Measurements from ENCODE around the gene ABCB9. TPM values are rescaled to one million over a fixed set of nuclear protein-coding genes. Genes with fewer than 3 reads are reported as not detected.

The ABCB9 gene
- total RNA-seq, 1 donor from 2014 or later = 11.6 TPM

DNA sequence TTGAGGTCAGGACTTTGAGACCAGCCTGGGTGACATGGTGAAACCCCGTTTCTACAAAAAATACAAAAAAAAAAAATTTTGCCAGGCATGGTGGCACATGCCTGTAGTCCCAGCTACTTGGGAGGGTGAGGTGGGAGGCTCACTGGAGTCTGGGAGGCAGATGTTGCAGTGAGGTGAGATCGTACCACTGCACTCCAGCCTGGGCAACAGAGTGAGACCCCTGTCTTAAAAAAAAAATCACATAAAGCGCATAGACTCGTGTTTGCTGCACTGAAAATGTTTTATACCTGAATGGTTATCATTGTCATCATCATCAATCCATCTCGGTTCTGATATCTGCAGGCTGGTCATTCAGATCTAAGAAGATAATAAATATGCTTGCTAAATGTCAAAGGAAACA lies 45.6 kb downstream of the ABCB9 start:
- Mint-ChIP-seq H3K9me3 (ENCODE audit: unreplicated experiment) (peaks cover 4% of the 10 kb centered on the region), H3K27ac (ENCODE audit: unreplicated experiment) (no peak overlapping the region), H3K4me1 (ENCODE audit: low read depth, unreplicated experiment) (peaks cover 6% of the 10 kb centered on the region), H3K27me3 (ENCODE audit: low read depth, unreplicated experiment) (peaks cover 4% of the 10 kb centered on the region), H3K4me3 (ENCODE audit: unreplicated experiment) (no peak overlapping the region), H3K36me3 (ENCODE audit: low read depth, unreplicated experiment) (peaks cover 4% of the 10 kb centered on the region)
- H3K27ac ChIP-seq (ENCODE audit: low read depth, low read length) = no peak overlapping the region
- no peak for DNase-seq (ENCODE audit: low read depth)
- no peaks in the 10 kb centered on the region for H4K20me1 ChIP-seq (ENCODE audit: insufficient read depth, low read length)
- H3K36me3 ChIP-seq (ENCODE audit: insufficient read depth, low read length) = no peaks in the 10 kb centered on the region
- no peak for TF ChIP-seq EZH2 (IDR thresholded peaks at IDR 0.05; ENCODE audit: insufficient read depth, low read length)
- TF ChIP-seq, protein P1, sequence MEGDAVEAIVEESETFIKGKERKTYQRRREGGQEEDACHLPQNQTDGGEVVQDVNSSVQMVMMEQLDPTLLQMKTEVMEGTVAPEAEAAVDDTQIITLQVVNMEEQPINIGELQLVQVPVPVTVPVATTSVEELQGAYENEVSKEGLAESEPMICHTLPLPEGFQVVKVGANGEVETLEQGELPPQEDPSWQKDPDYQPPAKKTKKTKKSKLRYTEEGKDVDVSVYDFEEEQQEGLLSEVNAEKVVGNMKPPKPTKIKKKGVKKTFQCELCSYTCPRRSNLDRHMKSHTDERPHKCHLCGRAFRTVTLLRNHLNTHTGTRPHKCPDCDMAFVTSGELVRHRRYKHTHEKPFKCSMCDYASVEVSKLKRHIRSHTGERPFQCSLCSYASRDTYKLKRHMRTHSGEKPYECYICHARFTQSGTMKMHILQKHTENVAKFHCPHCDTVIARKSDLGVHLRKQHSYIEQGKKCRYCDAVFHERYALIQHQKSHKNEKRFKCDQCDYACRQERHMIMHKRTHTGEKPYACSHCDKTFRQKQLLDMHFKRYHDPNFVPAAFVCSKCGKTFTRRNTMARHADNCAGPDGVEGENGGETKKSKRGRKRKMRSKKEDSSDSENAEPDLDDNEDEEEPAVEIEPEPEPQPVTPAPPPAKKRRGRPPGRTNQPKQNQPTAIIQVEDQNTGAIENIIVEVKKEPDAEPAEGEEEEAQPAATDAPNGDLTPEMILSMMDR (IDR thresholded peaks at IDR 0.05; ENCODE audit: insufficient read depth, low read depth, low read length) = no peak
- H3K79me2 ChIP-seq (ENCODE audit: insufficient read depth, low read length) = no peaks in the 10 kb centered on the region
- peaks cover 8% of the 10 kb centered on the region for H3K4me1 ChIP-seq (ENCODE audit: insufficient read depth, low read length)
- FAIRE-seq = no peak
- no peaks in the 10 kb centered on the region for H3K9me3 ChIP-seq (ENCODE audit: insufficient read depth, low read depth, low read length)
- no peak overlapping the region for H2AFZ ChIP-seq (ENCODE audit: low read depth, low read length)
- no peak overlapping the region for H3K4me3 ChIP-seq (ENCODE audit: insufficient read depth, low read depth, low read length)
- H3K9ac ChIP-seq (ENCODE audit: low read length) = no peak overlapping the region
- H3K27me3 ChIP-seq (ENCODE audit: insufficient read depth, low read length) = no peaks in the 10 kb centered on the region
- H3K4me2 ChIP-seq (ENCODE audit: low read length) = no peak overlapping the region

- no peaks in the 10 kb centered on the region for H3K27me3 ChIP-seq (ENCODE audit: insufficient read depth, low read length)
- no peaks in the 10 kb centered on the region for H3K79me2 ChIP-seq (ENCODE audit: insufficient read depth, low read length)
Observed at GRCh38 chr12:122918827-122919226, 47.4 kb downstream of the ABCB9 start.

DNA sequence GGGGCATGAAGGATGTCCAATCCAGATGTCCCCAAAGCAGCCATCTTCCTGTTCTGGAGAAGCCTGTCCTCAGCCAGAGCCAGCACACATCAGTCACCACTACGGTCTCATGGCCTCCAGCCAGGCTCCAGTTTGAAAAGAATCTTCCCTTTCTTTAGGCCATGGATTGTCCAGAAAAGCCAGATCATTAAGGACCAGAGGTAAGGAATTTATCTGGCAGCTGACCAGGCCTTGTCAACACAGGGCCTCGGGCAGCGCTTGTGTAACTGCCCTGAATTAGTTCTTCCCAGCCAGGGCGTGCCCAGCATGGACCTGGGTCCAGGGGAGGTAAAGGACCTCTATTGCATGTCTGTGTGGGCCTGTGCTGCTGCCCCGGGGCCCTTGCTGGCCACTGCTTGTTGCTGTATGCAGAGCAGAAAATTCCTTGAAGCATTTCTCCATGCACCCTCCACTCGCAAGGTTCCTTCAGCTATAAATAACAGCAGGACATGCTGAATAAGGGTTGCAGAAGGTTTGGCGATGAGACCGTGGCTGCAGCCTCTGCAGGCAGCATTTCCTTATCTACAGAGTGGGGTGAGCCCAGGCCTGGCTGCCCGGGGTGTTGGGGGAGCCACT lies 48.6 kb downstream of the ABCB9 start:
- Histone ChIP-seq H3K9me3 (ENCODE audit: insufficient read depth, low read depth, low read length) (no peaks in the 10 kb centered on the region), H2AFZ (ENCODE audit: low read depth, low read length) (no peak overlapping the region), H3K9ac (ENCODE audit: low read length) (no peak overlapping the region), H3K27ac (ENCODE audit: low read depth, low read length) (no peak overlapping the region), H3K4me1 (ENCODE audit: insufficient read depth, low read length) (peaks cover 8% of the 10 kb centered on the region), H3K4me2 (ENCODE audit: low read length) (no peak overlapping the region), H3K27me3 (ENCODE audit: insufficient read depth, low read length) (no peaks in the 10 kb centered on the region), H3K36me3 (ENCODE audit: insufficient read depth, low read length) (no peaks in the 10 kb centered on the region), H4K20me1 (ENCODE audit: insufficient read depth, low read length) (no peaks in the 10 kb centered on the region), H3K79me2 (ENCODE audit: insufficient read depth, low read length) (no peaks in the 10 kb centered on the region), H3K4me3 (ENCODE audit: insufficient read depth, low read depth, low read length) (no peak overlapping the region)
- Mint-ChIP-seq H3K27me3 (ENCODE audit: low read depth, unreplicated experiment) (peaks cover 3% of the 10 kb centered on the region), H3K9me3 (ENCODE audit: unreplicated experiment) (peaks cover 2% of the 10 kb centered on the region), H3K36me3 (ENCODE audit: low read depth, unreplicated experiment) (peaks cover 2% of the 10 kb centered on the region), H3K4me1 (ENCODE audit: low read depth, unreplicated experiment) (peaks cover 6% of the 10 kb centered on the region), H3K27ac (ENCODE audit: unreplicated experiment) (no peak overlapping the region), H3K4me3 (ENCODE audit: unreplicated experiment) (no peak overlapping the region)
- FAIRE-seq = no peak
- DNase-seq (ENCODE audit: low read depth) = peak; percentile 65
- TF ChIP-seq EZH2 (IDR thresholded peaks at IDR 0.05; ENCODE audit: insufficient read depth, low read length) = no peak
- TF ChIP-seq, protein P1 (IDR thresholded peaks at IDR 0.05; ENCODE audit: insufficient read depth, low read depth, low read length) = no peak

More at GRCh38 chr12:122918827-122919226, 47.4 kb downstream of the ABCB9 start:
- no peak overlapping the region for H2AFZ ChIP-seq (ENCODE audit: low read depth, low read length)
- H3K9me3 ChIP-seq (ENCODE audit: insufficient read depth, low read depth, low read length) = no peaks in the 10 kb centered on the region
- no peaks in the 10 kb centered on the region for H3K36me3 ChIP-seq (ENCODE audit: insufficient read depth, low read length)
- H3K4me1 Mint-ChIP-seq (ENCODE audit: low read depth, unreplicated experiment) = peaks cover 6% of the 10 kb centered on the region
- no peak for DNase-seq (ENCODE audit: low read depth)
- H3K27me3 Mint-ChIP-seq (ENCODE audit: low read depth, unreplicated experiment) = peaks cover 4% of the 10 kb centered on the region
- peaks cover 2% of the 10 kb centered on the region for H3K36me3 Mint-ChIP-seq (ENCODE audit: low read depth, unreplicated experiment)
- H3K9ac ChIP-seq (ENCODE audit: low read length) = no peak overlapping the region
- no peaks in the 10 kb centered on the region for H4K20me1 ChIP-seq (ENCODE audit: insufficient read depth, low read length)
- no peak for FAIRE-seq
- H3K4me2 ChIP-seq (ENCODE audit: low read length) = no peak overlapping the region
- H3K4me3 ChIP-seq (ENCODE audit: insufficient read depth, low read depth, low read length) = no peak overlapping the region
- no peak overlapping the region for H3K27ac Mint-ChIP-seq (ENCODE audit: unreplicated experiment)
- H3K4me1 ChIP-seq (ENCODE audit: insufficient read depth, low read length) = peaks cover 8% of the 10 kb centered on the region
- no peak overlapping the region for H3K4me3 Mint-ChIP-seq (ENCODE audit: unreplicated experiment)
- no peak overlapping the region for H3K27ac ChIP-seq (ENCODE audit: low read depth, low read length)
- H3K9me3 Mint-ChIP-seq (ENCODE audit: unreplicated experiment) = peaks cover 2% of the 10 kb centered on the region
- no peak for TF ChIP-seq EZH2 (IDR thresholded peaks at IDR 0.05; ENCODE audit: insufficient read depth, low read length)
- TF ChIP-seq, protein P1 (IDR thresholded peaks at IDR 0.05; ENCODE audit: insufficient read depth, low read depth, low read length) = no peak
